PC-3 (cell line): ENCODE results near the gene CEP170B.

Experiments
- CTCF ChIP-seq: fragments of 300-600 bp; sonication (generic); conservative IDR thresholded peaks from 2 replicates; pipeline ENCODE4 v1.5.1; 2017; ENCODE audit warnings: antibody characterized with exemption, low read depth, mild to moderate bottlenecking, low read length
- EZH2phosphoT487 ChIP-seq: fragments of 300-600 bp; sonication (generic); IDR thresholded peaks from 2 replicates; pipeline ENCODE4 v1.6.1; 2018; ENCODE audit warnings: mild to moderate bottlenecking, antibody characterized with exemption, low read length, borderline replicate concordance

DNA sequence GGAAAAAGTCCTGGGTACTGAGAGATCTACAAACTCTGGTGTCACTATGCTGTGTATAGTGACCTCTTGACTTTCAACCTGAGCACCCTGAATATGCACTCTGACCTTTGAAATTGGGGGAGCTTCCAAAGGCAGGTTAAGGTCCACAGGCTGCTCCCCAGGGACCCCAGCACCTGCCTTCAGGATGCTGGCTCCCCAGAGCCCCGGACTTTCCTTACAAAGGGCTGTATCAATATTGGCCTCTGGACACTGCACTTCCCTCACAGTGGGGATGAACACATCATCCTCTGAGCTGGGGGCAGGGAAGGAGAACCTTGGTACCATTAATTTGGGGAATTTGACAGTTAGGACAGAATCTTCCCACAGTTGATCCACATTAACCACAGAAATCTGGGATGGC is 73.9 kb downstream of the CEP170B start:
- TF ChIP-seq CTCF (no peak), EZH2phosphoT487 (no peak)
